Activated effector memory CD4-positive, alpha-beta T cell treated with Interleukin-2 at 50 U/mL for 16 hours (primary cell): ENCODE results near the gene ST6GALNAC4.

ENCODE experiments used
- DNase-seq: peaks from one replicate; pipeline ENCODE4 v3.0.0-alpha.2; 2020

Gene ST6GALNAC4

DNA sequence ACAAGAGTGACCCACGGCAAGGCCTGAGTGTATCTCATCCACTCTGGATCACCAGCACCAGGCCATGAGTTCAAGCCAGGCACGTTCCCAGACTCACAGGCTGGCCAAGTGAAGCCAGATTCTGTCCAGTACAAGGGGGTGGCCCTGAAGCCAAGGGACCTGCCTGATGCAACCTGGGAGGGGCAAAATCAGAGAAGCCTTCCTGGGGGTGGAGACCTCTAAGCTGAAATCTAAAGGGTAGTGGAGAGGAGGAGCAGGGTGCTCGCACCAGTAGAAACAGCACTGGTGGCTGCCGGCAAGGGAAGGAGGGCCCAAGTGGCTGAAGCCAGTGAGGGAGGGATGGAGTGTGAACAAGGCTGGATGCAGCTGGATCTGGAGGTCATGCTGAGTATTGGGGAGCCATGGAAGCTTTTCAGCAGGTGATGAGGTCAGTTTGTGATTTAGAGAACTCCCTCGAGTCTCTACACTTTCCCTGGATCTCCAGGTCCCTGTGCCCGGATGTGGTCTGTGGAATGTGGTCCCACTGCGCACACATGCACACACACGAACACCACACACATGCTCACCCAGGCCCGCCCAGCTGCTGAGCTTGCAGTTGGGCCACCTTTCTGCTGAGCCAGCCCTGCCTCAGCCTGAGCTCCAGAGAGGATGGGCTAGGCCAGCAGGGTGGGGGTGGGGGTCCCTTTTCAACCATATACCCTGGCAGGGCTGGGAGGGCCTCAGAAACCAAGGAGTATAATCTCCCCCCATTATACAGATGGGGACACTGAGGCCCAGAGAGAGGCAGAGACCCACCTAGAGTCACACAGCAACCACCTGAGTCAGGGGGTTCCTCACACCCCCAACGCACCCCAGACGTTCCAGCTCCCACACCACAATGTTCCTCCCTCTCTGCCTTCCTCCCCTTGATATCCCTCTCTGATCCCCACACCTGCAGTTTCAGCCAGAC is 12.1 kb upstream of the ST6GALNAC4 start:
- no peak for DNase-seq

DNA sequence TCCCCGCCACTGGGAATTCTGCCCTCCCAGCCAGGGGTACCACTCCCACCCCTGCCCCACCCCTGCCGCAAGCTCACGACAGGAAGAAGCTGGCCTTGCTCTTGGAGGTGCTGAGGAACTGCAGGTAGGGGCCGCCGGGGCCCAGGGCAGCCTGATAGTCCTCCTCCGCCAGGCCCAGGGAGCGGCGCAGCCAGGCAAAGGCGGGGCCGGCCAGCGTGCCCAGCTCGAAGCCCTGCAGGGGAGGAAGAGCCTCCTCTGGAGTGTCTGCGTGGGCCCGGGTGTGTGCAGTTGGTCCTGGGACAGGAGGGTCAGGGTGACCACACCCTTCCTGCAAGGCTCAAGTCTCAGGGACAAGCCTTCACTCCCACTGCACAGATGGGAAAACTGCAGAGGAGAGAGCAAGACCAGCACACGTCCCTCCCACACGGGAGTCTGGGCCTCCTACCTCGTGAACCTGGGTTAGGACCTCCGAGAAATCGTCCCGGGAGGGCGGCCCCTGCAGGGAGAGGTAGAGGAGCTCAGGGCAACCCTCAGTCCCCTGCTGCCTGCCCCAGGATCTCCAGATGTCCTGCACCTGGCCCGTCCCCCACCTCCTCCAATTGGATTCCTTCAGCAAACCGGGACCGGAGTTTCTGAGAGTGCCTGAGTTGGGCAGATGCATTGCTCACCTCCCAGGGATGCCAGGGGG is 11.3 kb upstream of the ST6GALNAC4 start:
- no peak for DNase-seq

DNA sequence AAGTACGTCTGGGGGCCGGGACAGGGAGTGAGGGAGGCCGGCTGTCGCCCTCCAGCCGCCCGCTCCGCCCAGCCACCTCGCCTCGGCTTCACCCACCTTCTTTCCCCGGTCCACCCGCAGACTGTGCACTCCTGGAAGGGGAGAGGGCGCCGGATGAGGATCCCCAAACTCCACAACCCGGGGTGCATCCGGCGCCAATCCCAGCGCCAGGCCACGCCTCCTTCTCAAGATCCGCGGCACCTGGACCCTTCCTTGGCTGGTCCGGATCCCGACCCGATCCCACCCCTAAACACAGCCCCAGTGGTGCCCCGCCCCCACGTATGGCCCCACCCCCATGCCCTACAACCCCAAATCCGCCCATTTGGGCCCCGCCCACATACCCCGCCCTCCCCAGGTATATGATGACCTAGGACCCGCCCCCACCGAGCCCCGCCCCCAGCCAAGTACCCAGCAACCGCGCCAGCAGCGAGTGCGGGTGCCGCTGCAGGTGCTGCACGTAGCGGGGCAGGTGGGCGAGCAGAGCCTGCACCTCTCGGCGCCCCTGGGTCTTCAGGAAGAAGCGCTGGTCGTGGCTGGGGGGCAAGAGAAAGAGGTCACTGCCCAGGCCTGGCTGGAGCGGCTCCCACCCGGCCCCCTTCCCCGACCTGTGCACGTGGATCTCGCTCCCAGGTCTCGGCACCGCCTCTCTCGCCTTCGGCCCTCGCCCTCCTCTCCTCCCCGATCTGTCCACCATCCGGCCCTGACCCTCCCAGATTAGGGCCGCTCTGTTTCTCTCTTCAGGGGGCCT is 10.6 kb upstream of the ST6GALNAC4 start:
- peak; percentile 59 for DNase-seq

DNA sequence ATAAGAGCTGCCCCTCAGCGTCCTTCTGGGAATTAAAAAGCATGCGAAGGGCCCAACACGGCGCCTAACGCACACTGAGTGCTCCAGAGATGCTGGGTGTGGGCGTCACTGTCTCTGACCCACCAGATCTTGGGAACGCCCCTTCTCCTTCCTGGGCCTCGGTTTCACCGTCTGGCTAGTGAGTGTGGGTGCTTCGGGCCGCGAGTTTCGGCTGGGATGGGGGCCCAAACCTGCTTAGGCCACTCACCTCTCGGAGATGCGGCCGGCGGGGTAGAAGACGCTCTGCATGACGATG is 10.0 kb upstream of the ST6GALNAC4 start:
- no peak for DNase-seq

DNA sequence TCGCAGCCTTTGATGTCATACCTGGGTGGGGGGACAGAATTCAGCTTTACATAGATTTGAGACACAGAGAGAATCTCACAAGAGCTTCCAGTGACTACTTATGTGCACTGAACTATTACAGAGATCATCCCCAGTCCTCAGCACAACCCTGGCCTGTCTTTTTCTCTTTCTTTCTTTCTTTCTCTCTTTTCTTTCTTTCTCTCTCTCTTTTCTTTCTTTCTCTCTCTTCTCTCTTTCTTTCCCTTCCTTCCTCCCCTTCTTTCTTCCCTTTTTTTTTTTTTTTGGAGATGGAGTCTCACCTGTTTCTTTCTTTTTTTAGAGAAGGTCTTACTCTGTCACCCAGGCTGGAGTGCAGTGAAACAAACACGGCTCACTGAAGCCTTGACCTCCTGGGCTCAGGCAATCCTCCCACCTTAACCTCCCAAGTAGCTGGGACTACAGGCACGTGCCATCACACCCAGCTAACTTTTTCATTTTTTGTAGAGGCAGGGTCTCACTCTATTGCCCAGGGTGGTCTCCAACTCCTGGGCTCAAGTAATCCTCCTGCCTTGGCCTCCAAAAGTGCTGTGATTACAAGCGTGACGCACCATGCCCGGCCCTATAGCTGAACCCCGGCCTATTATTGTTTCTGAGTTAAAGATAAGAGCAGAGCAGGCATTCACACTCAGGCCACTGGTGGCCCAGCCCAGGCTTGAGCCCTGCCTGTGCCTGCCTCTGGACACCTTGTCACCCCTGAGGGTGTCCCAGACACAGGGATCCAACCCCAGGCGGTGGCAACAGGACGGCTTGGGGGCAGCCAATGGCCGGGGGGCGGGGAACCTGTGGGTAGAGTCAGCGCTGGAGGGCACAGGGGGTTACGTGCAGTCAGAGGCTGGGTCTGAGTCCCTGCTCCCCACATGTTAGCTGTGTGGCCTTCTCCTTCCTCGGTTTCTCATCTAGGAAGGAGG is 9.4 kb upstream of the ST6GALNAC4 start:
- no peak for DNase-seq

DNA sequence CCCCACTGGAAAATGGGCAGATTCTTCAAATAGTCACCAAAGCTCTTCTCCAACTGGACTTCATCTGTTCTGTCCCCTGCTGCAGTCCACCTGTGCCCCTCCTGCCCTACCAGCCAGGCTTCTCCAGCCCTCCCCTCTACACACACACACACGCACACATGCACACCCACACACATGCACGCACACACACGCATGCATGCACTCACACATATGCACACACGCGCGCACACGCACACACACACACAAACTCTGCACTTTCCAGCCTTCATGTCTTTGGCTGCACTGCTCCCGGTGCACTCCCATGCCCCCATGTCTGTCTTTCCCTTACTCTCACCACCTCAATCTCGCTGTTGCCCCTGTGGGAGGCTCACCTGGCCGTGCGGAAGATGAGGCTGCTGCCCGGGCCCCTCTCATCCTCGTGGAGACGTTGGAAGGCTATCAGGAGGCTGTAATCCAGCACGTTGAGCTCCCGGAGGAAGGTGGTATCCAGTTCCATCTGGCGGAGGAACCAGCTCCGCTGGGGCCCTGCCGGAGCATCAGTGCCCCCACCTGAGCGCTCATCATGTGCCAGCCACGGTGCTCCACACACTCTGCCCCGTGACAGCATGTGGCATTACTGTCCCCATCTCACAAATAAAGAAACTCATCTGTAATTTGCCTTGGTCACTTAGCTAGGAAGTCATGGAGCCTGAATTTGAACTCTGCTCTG is 8.0 kb upstream of the ST6GALNAC4 start:
- DNase-seq: no peak

DNA sequence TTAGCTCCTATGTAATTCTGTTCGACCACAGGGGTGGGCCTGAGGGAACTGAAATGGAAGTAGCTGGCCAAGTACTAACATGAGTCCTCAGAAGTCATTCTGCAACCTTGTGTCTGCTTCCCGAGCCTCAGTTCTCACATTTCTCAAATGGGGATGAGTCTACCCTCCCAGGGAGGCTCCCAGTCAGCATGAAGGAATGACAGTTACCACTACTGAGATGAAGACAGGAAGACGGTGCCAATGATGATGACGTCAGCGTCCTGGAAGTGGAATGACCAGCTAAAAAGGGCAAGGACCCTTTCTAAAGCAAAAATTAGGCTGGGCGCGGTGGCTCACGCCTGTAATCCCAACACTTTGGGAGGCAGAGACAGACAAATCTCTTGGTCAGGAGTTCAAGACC is 6.9 kb upstream of the ST6GALNAC4 start:
- no peak for DNase-seq

DNA sequence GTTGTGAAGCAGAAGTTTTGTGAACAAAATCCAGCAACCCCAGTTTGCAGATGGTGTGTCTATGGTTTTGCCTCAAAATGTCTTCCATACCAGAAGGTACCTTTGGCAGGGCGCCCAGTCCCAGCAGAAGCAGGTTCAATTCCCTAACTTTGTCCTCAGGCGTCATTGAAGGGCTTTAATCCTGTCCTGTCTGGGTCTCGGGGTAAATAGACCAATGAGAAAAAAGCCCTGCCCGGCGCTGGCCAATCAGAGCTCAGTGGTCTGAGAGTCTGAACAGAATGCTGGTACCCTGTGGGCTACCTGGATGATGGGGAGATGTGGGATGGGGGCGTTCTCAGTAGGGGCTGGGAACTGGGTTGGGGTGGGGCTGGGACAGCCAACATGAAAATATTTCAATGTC is 6.2 kb upstream of the ST6GALNAC4 start:
- no peak for DNase-seq

DNA sequence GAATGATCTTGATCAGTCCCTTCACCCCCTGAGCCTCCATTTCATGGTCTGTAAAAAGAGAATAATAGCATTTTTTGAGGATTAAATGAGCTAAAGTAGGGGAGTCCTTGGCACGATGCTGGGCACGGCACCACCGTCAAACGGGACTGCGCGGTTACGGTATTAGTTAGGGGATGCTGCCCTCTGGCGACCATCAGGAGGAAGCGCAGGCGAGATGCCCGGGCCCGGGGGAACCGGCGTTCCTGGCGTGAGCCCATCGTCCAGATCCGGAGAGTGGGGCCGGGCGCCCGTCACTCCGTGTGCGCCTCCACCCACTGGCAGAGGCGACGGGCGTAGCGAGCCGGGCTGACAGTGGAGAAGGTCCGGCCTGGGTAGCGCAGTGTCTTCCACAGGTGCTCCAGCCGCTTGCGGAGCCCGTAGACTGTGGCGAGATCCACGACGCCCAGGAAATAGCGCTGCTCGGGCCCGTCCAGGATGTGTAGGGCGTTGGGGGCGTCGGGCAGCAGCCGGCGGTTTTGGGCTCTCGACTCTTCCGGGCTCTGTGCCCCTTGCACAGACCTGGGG is 4.8 kb upstream of the ST6GALNAC4 start:
- peak; percentile 68 for DNase-seq

DNA sequence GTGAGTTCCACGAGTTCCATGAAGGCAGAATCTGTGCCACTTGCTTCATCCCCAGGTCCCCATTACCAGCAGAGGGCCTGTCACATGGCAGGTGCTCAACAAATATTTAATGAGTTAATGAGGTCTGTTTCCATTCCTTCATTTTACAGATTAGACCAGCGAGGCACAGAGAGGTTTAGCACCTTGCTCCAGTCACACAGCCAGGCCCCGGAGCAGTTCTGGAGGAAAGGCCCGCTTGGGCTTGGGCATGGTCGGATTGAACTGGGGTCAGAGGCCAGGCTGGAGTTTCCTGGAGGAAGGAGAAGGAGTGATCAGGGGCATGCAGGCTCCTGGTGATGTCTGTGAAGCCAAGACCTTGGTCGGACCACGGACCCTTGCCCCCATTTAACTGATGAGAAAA is 4.0 kb upstream of the ST6GALNAC4 start:
- no peak for DNase-seq

DNA sequence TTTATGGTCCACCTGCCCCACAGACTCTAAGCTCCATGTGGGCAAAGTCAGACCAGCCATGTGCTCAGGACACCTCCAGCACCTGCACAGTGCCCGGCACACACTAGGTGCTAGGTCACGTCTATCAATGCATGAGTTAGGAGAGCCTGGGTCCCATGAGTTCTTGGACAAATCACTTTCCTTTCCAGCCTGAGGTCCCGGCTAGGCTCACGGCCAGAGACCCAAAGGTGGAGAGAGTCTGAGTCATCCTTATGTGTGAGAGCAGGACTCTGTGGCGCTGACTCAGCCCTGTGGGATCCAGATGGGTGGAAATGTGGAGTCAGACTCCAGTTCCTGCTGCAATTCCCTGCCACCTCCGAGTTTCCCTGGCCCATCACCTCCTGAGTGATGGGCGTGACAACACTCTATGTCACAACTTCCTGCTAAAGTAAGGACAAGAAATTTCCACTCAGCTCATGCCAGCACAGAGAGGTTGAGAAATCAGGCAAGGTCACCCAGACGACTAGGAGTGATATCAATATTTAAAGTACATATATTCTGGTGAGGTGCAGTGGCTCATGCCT is 2.5 kb upstream of the ST6GALNAC4 start:
- DNase-seq: no peak

DNA sequence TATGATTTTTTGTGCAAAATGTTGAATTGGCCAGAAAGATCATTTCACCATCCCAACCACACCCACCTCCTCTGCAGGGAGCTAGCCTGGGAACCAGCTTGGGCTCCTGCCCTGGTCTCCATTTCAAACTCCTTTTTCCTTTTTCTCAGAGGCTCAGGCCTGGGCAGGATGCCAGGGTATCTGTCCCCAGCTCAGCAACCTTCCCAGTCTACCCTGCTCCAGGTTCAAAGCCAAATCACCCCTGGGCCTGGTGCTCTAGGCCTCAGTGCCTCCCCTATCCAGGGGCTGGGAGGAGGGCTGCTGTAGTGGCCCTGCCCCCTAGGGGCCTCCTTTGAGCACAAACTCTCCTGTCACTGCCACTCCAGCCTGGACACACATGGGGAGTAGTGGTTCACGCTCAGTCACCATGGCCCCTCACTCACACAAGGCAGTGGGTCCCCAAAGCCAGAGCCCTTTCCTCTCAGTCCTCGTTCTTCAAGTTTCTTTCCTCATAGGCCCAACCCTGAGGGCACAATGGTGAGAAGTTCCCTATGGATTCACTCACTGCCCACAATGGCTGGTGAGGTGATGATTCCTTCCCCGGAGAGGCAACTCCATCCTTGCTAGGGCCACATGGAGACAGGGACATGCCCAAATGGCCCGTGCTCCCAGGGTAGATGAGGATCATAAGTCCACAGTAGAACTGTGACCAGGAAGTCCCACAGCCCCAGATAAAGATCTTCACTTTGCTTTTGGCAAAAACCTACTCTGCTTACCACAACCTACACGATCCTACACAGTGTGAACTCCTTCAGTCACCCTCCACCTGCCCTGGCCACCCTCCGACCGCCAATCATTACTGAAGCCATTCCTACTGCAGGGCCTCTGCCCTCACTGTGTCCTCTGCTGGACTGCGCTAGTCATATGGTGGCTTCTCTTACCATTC is 1.6 kb upstream of the ST6GALNAC4 start:
- no peak for DNase-seq

DNA sequence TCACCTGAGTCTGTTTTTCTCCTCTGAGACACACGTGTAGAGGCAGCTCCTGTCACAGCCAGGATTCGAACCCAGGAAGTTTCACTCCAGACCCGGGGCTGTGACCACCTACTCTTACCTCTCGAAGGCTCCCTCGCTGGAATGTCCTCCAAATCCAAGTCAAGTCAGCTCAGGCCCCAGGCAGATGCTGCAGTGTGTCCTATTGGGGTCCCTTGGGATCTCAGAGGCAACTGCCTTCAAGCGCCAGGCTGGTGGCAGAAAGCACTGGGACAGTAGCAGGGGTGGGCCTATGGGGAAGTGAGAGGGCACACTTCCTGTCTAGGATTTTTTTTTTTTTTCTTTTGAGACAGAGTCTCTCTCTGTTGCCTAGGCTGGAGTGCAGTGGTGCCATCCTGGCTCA is 762 bp upstream of the ST6GALNAC4 start:
- no peak for DNase-seq

DNA sequence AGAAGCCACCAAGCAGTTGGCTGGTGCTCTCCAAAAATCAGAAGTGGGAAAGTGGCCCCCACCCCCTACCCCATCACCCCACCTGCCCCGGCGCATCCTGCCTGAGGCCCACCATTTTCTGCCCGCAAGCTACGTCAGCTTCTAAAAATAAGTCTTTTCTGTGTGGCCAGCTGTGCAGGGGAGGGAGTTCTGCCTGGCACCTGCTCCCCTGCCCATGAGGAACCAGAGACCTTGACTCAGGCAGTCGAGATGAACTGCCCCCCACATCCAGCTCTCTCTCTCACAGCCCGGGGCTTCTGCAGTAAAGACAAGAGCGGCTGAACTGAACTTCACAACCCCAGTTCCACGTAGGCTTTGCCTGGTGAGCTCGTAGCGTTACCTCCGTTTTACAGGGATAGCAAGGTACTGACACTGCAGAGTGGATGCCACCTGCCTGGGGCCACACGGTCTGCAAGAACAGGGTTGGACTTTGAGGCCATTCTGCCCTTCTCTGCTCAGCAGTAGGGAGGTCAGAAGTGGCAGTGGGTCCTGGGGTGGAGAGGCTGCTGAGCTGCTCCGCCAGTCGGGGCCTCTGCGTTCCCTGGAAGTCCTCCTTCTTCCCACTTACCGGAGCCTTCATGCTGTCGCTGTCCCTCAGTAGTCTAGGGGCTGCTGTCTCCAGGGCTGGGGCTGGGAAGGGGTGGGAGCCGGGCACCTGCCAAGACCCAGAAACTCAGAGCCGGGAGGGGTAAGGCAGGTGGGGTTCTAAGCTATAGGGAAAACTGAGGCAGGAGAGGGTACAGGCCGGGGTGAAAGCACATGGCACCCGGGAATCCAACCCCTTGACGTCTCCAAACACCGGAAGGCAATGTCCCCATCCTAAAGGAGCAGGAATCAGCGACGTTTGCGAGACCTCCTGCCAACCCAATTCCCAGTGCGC is 781 bp downstream of the ST6GALNAC4 start:
- no peak for DNase-seq

DNA sequence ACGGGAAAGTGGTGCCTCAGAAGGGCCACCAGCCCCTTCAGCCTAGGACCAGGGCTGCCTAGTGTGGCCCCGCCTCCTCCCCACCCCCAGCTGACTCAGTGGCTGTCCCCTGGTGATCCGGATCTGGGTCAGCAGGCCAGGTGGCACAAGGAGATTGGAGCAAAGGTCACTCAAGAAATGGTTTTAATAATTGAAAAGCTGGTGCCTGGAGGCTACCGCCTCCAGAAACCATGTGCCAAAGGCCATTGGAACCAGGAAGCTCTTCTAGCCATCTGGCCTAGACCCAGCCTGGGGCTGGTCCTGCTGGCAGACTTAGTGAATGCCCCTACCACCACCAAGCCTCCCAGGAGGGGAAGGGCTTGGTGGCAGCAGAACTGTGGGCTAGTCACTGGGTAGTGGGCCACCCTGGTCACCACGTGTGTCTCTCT is 1.5 kb downstream of the ST6GALNAC4 start:
- DNase-seq: no peak

DNA sequence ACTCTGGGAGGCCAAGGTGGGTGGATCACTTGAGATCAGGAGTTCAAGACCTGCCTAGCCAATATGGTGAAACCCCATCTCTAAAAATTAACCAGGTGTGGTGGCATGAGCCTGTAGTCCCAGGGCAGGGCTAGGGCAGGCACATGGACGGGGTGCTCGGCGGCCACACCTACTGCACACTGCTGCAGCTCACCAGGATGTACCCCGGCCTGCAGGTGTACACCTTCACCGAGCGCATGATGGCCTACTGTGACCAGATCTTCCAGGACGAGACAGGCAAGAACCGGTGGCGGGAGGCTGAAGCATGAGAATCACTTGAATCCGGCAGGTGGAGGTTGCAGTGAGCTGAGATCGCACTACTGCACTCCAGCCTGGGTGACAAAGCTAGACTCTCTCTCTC is 3.2 kb downstream of the ST6GALNAC4 start:
- DNase-seq: no peak

DNA sequence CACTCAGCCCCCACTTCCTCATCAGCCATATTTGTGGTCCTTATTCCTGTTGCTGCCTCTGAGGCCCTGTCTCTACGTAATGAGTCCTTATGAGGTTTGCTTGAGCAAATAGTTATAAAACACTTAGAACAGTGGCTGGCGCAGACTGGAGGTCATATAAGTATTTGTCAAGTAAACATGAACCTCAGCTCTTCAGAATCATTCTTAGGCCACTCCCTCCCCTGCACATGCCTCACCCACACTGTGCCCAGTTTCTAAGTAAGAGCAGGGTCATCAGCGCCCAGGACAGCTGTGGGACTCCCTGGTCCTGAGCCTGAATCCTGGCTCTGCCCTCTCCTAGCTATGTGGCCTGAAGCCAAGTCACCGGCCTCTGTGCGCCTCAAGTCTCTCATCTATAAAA is 4.0 kb downstream of the ST6GALNAC4 start:
- DNase-seq: no peak

DNA sequence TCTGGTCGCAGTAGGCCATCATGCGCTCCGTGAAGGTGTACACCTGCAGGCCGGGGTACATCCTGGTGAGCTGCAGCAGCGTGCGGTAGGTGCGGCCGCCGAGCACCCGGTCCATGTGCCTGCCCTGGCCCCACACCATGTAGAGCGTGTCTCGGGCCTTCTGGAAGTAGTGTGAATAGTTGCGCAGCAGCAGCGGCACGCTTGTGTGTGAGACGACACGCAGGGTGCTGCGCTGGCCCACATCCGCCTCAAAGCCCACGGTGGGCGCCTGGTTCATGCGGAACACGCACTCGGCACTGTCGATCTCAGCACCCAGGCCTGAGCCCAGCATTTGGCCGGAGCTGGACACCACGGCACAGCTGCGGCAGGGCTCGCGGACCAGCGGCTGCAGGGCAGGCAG is 4.5 kb downstream of the ST6GALNAC4 start:
- DNase-seq: no peak
